SK-N-SH (cell line): ENCODE measurements around the gene DHDH.

ENCODE experiments used
- CTCF ChIP-seq: fragments of 200-600 bp; sonication (generic); IDR thresholded peaks from 2 replicates; pipeline ENCODE4 v1.6.1; 2017; ENCODE audit warnings: antibody characterized with exemption, mild to moderate bottlenecking, moderate library complexity
- SIN3A ChIP-seq: IDR thresholded peaks from 2 replicates; pipeline ENCODE4 v1.6.1; 2012; ENCODE audit warnings: low read depth, mild to moderate bottlenecking, low read length, moderate library complexity, borderline replicate concordance

GRCh38 chr19:48964205-48965039, 30.9 kb downstream of the DHDH start:
- TF ChIP-seq CTCF (no peak), SIN3A (no peak)
